Right atrium auricular region (tissue), 2 donors: ENCODE results near the gene SDR42E2. TPM values are rescaled to one million over a fixed set of nuclear protein-coding genes. Genes with fewer than 3 reads are reported as not detected.

Experiments
- DNase-seq: peaks from one replicate; pipeline ENCODE4 v3.0.0-alpha.2; 2019; ENCODE audit warnings: low spot score
- H3K27ac ChIP-seq, 2 donors: fragments of 200-600 bp; sonication (generic); 1 replicate in 1 of 2; 2 replicates in 1 of 2; pipeline ENCODE4 v1.5.1; 2016 to 2019
- H3K27me3 ChIP-seq, 2 donors: fragments of 200-600 bp; sonication (generic); one replicate each; pipeline versions ENCODE4 v1.5.1 to v1.6.0; 2017 to 2019
- H3K36me3 ChIP-seq: fragments of 200-600 bp; sonication (generic); one replicate; pipeline ENCODE4 v1.5.1; 2016
- H3K4me1 ChIP-seq, 2 donors: fragments of 200-600 bp; sonication (generic); one replicate each; pipeline versions ENCODE4 v1.5.1 to v1.6.0; 2017 to 2019
- H3K4me3 ChIP-seq, 2 donors: fragments of 200-600 bp; sonication (generic); 1 replicate in 1 of 2; 2 replicates in 1 of 2; pipeline ENCODE4 v1.5.1; 2017 to 2019; ENCODE audit warnings: mild to moderate bottlenecking in 1 of 2, moderate library complexity in 1 of 2
- H3K9me3 ChIP-seq, 2 donors: fragments of 200-600 bp; sonication (generic); one replicate each; pipeline ENCODE4 v1.5.1; 2019
- total RNA-seq, 2 donors: library from RNA; depleted of rRNA; stranded (reverse); fragments of >200 nt; gene quantifications; one replicate each; pipeline ENCODE4 v1.1.0, GENCODE V29; 2016
- TF ChIP-seq, protein P1 (sequence below), 2 donors: fragments of 200-600 bp; sonication (generic); IDR thresholded peaks; one replicate each; pipeline ENCODE4 v1.5.1; 2019; ENCODE audit warnings: antibody characterized with exemption in 2 of 2

SDR42E2 gene
- total RNA-seq, 2 donors from 2014 or later, result not detected

DNA sequence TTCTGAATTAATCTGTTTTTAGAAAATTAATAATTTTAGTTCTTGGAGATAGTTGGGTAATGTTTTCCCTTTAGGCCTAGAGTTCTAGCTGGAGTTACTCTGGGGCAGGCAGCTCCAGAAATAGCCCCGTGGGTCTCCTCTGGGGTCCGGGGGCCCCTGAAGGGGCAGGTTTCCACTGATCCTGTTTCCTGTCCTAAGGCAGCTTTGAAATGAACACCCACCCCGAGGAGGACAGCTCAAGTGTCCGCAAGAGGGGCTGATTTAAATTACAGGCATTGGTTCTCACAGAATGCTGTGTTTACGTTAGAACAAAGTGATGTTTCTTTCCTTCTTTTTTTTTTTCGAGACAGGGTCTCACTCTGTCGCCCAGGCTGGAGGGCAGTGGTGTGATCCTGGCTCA lies 67.6 kb downstream of the SDR42E2 start:
- TF ChIP-seq, protein P1, sequence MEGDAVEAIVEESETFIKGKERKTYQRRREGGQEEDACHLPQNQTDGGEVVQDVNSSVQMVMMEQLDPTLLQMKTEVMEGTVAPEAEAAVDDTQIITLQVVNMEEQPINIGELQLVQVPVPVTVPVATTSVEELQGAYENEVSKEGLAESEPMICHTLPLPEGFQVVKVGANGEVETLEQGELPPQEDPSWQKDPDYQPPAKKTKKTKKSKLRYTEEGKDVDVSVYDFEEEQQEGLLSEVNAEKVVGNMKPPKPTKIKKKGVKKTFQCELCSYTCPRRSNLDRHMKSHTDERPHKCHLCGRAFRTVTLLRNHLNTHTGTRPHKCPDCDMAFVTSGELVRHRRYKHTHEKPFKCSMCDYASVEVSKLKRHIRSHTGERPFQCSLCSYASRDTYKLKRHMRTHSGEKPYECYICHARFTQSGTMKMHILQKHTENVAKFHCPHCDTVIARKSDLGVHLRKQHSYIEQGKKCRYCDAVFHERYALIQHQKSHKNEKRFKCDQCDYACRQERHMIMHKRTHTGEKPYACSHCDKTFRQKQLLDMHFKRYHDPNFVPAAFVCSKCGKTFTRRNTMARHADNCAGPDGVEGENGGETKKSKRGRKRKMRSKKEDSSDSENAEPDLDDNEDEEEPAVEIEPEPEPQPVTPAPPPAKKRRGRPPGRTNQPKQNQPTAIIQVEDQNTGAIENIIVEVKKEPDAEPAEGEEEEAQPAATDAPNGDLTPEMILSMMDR (IDR thresholded peaks at IDR 0.05), result no peak
- Histone ChIP-seq H3K4me3 (no peak overlapping the region), H3K27ac (no peak overlapping the region), H3K4me1 (peaks cover 0 to 15% of the 10 kb centered on the region in 2 donors), H3K9me3 (no peaks in the 10 kb centered on the region), H3K36me3 (peaks cover 41% of the 10 kb centered on the region), H3K27me3 (no peaks in the 10 kb centered on the region)
- DNase-seq, result no peak

DNA sequence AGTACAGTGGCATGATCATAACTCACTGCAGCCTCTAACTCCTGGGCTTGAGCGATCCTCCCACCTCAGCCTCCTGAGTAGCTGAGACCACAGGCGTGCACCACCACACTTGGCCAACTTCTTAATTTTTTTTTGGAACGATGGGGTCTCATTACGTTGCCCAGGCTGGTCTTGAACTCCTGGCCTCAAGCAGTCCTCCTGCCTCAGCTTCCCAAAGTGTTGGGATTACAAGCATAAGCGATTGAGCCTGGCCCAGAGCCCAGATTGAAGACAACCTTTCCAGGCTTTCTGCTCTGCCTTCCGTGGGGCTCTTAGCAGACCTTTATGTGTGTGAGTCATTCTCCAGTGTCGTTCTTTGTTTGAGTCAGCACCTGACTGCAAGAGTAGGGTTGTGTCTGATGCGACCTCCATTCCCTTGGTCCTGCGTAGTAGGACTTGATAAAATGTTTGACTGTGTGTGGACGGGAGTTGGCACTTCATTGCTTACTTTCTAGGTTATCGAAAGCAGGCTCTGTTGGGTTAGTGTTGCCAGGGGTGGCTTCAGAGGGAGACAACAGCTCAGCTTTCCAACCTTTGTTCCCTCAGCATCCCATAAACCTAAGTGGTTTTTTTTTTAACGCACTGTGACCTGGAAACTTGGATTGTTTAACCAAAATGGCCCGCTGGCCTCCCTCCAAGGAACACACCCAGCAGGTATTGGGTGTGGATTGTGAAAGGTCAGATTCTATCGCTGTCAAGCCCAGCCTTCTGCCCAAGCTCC lies 70.2 kb downstream of the SDR42E2 start:
- Histone ChIP-seq H3K36me3 (peaks cover 43% of the 10 kb centered on the region), H3K27me3 (no peaks in the 10 kb centered on the region), H3K4me3 (no peak overlapping the region), H3K9me3 (no peaks in the 10 kb centered on the region), H3K4me1 (peaks cover 0 to 9% of the 10 kb centered on the region in 2 donors), H3K27ac (peak overlapping the region; percentile 69 to 71)
- no peak for DNase-seq
- TF ChIP-seq, protein P1 (IDR thresholded peaks at IDR 0.05), result no peak

DNA sequence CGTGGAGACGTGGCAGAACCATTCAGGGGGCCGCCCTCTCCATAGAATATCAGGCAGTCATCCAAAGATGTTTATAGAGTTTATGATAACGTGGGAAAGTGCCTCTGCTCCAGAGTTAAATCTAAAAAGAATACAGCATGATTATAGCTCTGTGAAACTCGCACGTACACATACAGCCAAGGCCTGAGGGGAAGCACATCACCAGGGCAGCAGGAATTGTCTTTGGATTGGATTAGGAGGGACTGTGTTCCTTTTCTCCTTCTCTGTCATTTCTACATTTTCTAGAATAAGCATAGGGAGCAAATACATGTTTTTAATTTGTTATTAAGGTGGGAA lies 70.7 kb downstream of the SDR42E2 start:
- H3K4me1 ChIP-seq, result peaks cover 0 to 9% of the 10 kb centered on the region in 2 donors
- DNase-seq, result no peak
- no peaks in the 10 kb centered on the region for H3K9me3 ChIP-seq
- peaks cover 40% of the 10 kb centered on the region for H3K36me3 ChIP-seq
- H3K27me3 ChIP-seq, result no peaks in the 10 kb centered on the region
- TF ChIP-seq, protein P1 (IDR thresholded peaks at IDR 0.05), result no peak
- H3K27ac ChIP-seq, result peak overlapping the region; percentile 69 to 71
- H3K4me3 ChIP-seq, result no peak overlapping the region

DNA sequence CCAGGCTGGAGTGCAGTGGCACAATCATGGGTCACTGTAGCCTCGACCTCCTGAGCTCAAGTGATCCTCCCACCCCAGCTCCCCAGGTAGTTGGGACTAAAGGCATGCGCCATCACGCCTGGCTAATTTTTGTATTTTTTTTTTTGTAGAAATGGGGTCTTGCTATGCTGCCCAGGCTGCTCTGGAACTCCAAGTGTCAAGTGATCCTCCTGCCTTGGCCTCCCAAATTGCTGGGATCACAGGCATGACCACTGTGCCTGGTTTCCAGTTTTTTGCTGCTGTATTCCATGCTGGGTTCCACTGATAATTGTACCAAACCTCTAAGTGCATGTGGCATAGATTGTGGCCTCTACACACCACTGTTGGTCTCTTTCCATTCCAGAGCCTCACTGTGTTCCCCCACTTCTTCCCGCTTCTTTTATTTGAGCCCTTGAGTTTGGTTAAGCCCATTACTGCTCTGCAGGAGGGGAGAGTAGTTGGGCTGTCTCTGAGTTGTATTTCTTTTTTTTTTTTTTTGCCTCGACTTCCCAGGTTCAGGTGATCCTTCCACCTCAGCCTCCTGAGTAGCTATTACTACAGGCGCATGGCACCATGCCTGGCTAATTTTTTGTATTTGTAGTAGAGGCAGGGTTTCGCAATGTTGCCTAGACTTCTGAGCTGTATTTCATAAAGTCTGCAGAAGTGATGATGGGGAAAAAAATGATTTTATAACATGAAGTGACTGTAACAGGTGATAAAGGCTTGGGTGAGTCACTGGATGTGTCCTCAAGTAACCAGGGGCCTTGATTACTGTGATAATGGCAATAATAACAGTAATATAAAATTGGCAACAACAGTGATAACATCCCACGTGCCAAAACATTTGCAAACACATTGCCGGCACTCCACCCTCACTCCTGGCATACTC lies 73.8 kb downstream of the SDR42E2 start:
- no peak overlapping the region for H3K27ac ChIP-seq
- TF ChIP-seq, protein P1 (IDR thresholded peaks at IDR 0.05), result no peak
- no peaks in the 10 kb centered on the region for H3K9me3 ChIP-seq
- H3K4me1 ChIP-seq, result peaks cover 0 to 28% of the 10 kb centered on the region in 2 donors
- H3K4me3 ChIP-seq, result no peak overlapping the region
- no peaks in the 10 kb centered on the region for H3K27me3 ChIP-seq
- peaks cover 19% of the 10 kb centered on the region for H3K36me3 ChIP-seq
- DNase-seq, result peak; percentile 75

DNA sequence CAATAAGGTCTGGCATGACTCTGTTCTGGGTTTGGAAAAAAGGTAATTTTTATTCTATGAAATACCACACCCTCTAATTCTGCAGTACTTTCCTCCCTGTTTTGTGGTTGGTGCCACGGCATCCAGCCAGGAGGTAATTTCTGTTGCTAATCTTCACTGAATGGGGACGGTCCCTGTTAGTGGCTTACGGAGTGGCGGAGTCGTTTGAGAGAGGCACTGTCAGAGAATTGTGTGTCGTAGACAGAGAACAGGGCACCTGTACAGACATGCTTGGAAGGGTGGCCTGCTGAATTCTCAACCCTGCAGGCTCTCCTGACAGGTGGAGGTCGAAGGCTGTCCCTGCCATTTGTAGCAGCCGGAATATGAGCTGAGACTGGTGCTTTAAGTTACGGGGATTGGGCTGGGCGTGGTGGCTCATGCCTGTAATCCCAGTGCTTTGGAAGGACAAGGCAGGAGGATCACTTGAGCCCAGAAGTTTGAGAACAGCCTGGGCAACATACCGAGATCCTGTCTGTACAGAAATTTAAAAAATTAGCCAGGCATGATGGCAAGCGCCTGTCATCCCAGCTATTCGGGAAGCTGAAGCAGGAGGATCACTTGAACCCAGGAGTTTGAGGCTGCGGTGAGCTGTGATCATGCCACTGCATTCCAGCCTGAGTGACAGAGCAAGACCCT lies 77.0 kb downstream of the SDR42E2 start:
- H3K27me3 ChIP-seq, result no peaks in the 10 kb centered on the region
- H3K9me3 ChIP-seq, result no peaks in the 10 kb centered on the region
- DNase-seq, result no peak
- H3K27ac ChIP-seq, result peak overlapping the region; percentile 16 to 31
- no peak overlapping the region for H3K4me3 ChIP-seq
- TF ChIP-seq, protein P1 (IDR thresholded peaks at IDR 0.05), result no peak
- peaks cover 17% of the 10 kb centered on the region for H3K36me3 ChIP-seq
- H3K4me1 ChIP-seq, result peaks cover 0 to 19% of the 10 kb centered on the region in 2 donors
